Tibial nerve (tissue), 4 donors: ENCODE data around the gene CREB3. TPM values are rescaled to one million over a fixed set of nuclear protein-coding genes. Genes with fewer than 3 reads are reported as not detected.

Experiments
- DNase-seq, 2 donors: peaks; one replicate each; pipeline ENCODE4 v3.0.0-alpha.2; 2019; ENCODE audit warnings: low spot score in 2 of 2
- H3K27ac ChIP-seq, 4 donors: fragments of 200-600 bp; sonication (generic) in 3 of 4; one replicate each; pipeline ENCODE4 v1.5.1; 2017 to 2019; ENCODE audit warnings: mild to moderate bottlenecking in 1 of 4
- H3K27me3 ChIP-seq, 2 donors: fragments of 200-600 bp; sonication (generic) in 1 of 2; one replicate each; pipeline versions ENCODE4 v1.5.1 to v1.6.0; 2017 to 2019
- H3K36me3 ChIP-seq, 3 donors: fragments of 200-600 bp; sonication (generic); one replicate each; pipeline ENCODE4 v1.5.1; 2018 to 2019
- H3K4me1 ChIP-seq, 4 donors: fragments of 200-600 bp; sonication (generic) in 3 of 4; one replicate each; pipeline ENCODE4 v1.5.1; 2017 to 2019
- H3K4me3 ChIP-seq, 4 donors: fragments of 200-600 bp; sonication (generic) in 3 of 4; one replicate each; pipeline ENCODE4 v1.5.1; 2017 to 2019; ENCODE audit warnings: mild to moderate bottlenecking in 1 of 4, moderate library complexity in 1 of 4
- H3K9me3 ChIP-seq, 4 donors: fragments of 200-600 bp; sonication (generic) in 3 of 4; one replicate each; pipeline ENCODE4 v1.5.1; 2017 to 2019
- EP300 ChIP-seq, 2 donors: sonication (generic); formaldehyde crosslinking; IDR thresholded peaks; one replicate each; pipeline ENCODE4 v1.6.1; 2017; ENCODE audit warnings: antibody characterized with exemption in 2 of 2, mild to moderate bottlenecking in 1 of 2
- POLR2A ChIP-seq, 2 donors: fragments of 450-650 bp; IDR thresholded peaks; one replicate each; pipeline ENCODE4 v1.6.1; 2017; ENCODE audit warnings: antibody characterized with exemption in 2 of 2, mild to moderate bottlenecking in 2 of 2, moderate library complexity in 2 of 2
- WGBS, 2 donors: methylation state at CpG; one replicate each; pipeline ENCODE4 v1.1.5; 2018; 5-methylcytosine and 5-hydroxymethylcytosine counted together
- total RNA-seq, 4 donors: library from RNA; depleted of rRNA; stranded (reverse); fragments of >200 nt; gene quantifications; one replicate each; pipeline ENCODE4 v1.1.0, GENCODE V29; 2016
- TF ChIP-seq, protein P1 (sequence below), 5 experiments: fragments of 200-600 bp in 3 of 5; fragments of 450-650 bp in 2 of 5; sonication (generic) in 3 of 5; IDR thresholded peaks; one replicate each; pipeline ENCODE4 v1.5.1; 2016 to 2019; ENCODE audit warnings: antibody characterized with exemption in 5 of 5, mild to moderate bottlenecking in 3 of 5, moderate library complexity in 2 of 5

The CREB3 gene
- total RNA-seq, 4 donors from 2014 or later, result 41.6 to 70.1 (median 53.5) TPM

GRCh38 chr9:35711501-35712428 lies 20.7 kb upstream of the CREB3 start:
- Histone ChIP-seq H3K27me3 (no peaks in the 10 kb centered on the region), H3K27ac (no peak overlapping the region), H3K36me3 (peaks cover 4 to 99% (median 81%) of the 10 kb centered on the region in 3 donors)

GRCh38 chr9:35712762-35713400 lies 19.6 kb upstream of the CREB3 start:
- H3K27me3 ChIP-seq, result no peaks in the 10 kb centered on the region
- H3K27ac ChIP-seq, result no peak overlapping the region
- 83 to 87% methylated on average over 7 to 11 of the region's 11 CpGs for WGBS, 2 donors
- peaks cover 4 to 99% (median 81%) of the 10 kb centered on the region in 3 donors for H3K36me3 ChIP-seq
- H3K4me1 ChIP-seq, result no peaks in the 10 kb centered on the region
- H3K9me3 ChIP-seq, result no peaks in the 10 kb centered on the region
- no peak overlapping the region for H3K4me3 ChIP-seq
- TF ChIP-seq EP300 (IDR thresholded peaks at IDR 0.05), result no peak
- TF ChIP-seq, protein P1, sequence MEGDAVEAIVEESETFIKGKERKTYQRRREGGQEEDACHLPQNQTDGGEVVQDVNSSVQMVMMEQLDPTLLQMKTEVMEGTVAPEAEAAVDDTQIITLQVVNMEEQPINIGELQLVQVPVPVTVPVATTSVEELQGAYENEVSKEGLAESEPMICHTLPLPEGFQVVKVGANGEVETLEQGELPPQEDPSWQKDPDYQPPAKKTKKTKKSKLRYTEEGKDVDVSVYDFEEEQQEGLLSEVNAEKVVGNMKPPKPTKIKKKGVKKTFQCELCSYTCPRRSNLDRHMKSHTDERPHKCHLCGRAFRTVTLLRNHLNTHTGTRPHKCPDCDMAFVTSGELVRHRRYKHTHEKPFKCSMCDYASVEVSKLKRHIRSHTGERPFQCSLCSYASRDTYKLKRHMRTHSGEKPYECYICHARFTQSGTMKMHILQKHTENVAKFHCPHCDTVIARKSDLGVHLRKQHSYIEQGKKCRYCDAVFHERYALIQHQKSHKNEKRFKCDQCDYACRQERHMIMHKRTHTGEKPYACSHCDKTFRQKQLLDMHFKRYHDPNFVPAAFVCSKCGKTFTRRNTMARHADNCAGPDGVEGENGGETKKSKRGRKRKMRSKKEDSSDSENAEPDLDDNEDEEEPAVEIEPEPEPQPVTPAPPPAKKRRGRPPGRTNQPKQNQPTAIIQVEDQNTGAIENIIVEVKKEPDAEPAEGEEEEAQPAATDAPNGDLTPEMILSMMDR (IDR thresholded peaks at IDR 0.05), result no peak
- TF ChIP-seq POLR2A (IDR thresholded peaks at IDR 0.05), result no peak
- DNase-seq, result no peak

More at GRCh38 chr9:35711501-35712428, 20.7 kb upstream of the CREB3 start:
- no peaks in the 10 kb centered on the region for H3K4me1 ChIP-seq
- H3K9me3 ChIP-seq, result no peaks in the 10 kb centered on the region
- H3K4me3 ChIP-seq, result no peak overlapping the region
- DNase-seq, result no peak
- WGBS, 2 donors, result 82 to 85% methylated on average over 21 of the region's 21 CpGs
- TF ChIP-seq, protein P1 (IDR thresholded peaks at IDR 0.05), result no peak
- TF ChIP-seq EP300 (IDR thresholded peaks at IDR 0.05), result no peak
- TF ChIP-seq POLR2A (IDR thresholded peaks at IDR 0.05), result no peak

DNA sequence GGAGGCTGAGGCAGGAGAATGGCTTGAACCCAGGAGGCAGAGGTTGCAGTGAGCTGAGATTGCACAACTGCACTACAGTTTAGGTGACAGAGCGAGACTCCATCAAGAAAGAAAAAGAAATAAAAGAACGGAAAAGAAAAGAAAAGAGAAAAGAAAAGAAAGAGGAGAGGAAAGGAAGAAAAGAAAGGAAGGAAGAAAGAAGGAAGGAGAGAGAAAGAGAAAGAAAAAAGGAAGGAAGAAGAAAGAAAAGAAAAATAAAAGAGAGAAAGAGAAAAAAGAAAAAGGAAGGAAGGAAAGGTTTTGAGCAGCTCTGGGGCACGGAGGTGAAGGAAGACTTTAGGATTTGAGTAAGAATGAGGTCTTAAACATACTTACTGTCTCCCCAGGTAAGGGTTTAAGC lies 18.9 kb upstream of the CREB3 start:
- TF ChIP-seq EP300 (IDR thresholded peaks at IDR 0.05) (no peak), POLR2A (IDR thresholded peaks at IDR 0.05) (no peak)
- TF ChIP-seq, protein P1 (IDR thresholded peaks at IDR 0.05), result no peak
- WGBS, 2 donors, result 90 to 95% methylated on average over 3 of the region's 3 CpGs
- no peak overlapping the region for H3K27ac ChIP-seq
- no peak for DNase-seq
- H3K36me3 ChIP-seq, result peaks cover 4 to 99% (median 82%) of the 10 kb centered on the region in 3 donors
- no peaks in the 10 kb centered on the region for H3K27me3 ChIP-seq
- H3K9me3 ChIP-seq, result no peaks in the 10 kb centered on the region
- no peaks in the 10 kb centered on the region for H3K4me1 ChIP-seq
- H3K4me3 ChIP-seq, result no peak overlapping the region

- Histone ChIP-seq H3K27me3 (no peaks in the 10 kb centered on the region), H3K36me3 (peaks cover 4 to 99% (median 84%) of the 10 kb centered on the region in 3 donors), H3K4me3 (no peak overlapping the region), H3K9me3 (no peaks in the 10 kb centered on the region), H3K27ac (no peak overlapping the region), H3K4me1 (no peaks in the 10 kb centered on the region)
- WGBS, 2 donors, result 91 to 97% methylated on average over 6 of the region's 6 CpGs
- TF ChIP-seq POLR2A (IDR thresholded peaks at IDR 0.05) (no peak), EP300 (IDR thresholded peaks at IDR 0.05) (no peak)
- TF ChIP-seq, protein P1 (IDR thresholded peaks at IDR 0.05), result no peak
- DNase-seq, result no peak
Measured at GRCh38 chr9:35714123-35714522, 18.3 kb upstream of the CREB3 start.
